ENCODE results near the gene LONP2. TPM values are rescaled to one million over a fixed set of nuclear protein-coding genes. Genes with fewer than 3 reads are reported as not detected.

Gene LONP2
- total RNA-seq, 4 donors from 2014 or later: 37.3 to 52.0 (median 47.0) TPM

- intact Hi-C loops (cut with DNase I; ENCODE audit: low total_unique reads): no loop called here
- 77 to 90% methylated on average over 6 of the region's 6 CpGs for WGBS, 2 donors
- no peak overlapping the region for H3K4me3 ChIP-seq (ENCODE audit: low read depth, poor library complexity, severe bottlenecking)
- no peak for TF ChIP-seq CTCF (IDR thresholded peaks at IDR 0.05)
- TF ChIP-seq POLR2A (IDR thresholded peaks at IDR 0.05): no peak
- DNase-seq (ENCODE audit: low spot score in 2 of 2): no peak
These were observed 28.4 kb upstream of the LONP2 start for GRCh38 chr16:48215738-48216137.

GRCh38 chr16:48217708-48218107 is 26.4 kb upstream of the LONP2 start:
- intact Hi-C loops (cut with DNase I; ENCODE audit: low total_unique reads): no loop called here
- H3K4me3 ChIP-seq (ENCODE audit: low read depth, poor library complexity, severe bottlenecking): no peak overlapping the region
- 71 to 88% methylated on average over 2 of the region's 2 CpGs for WGBS, 2 donors
- DNase-seq (ENCODE audit: low spot score in 2 of 2): no peak
- TF ChIP-seq POLR2A (IDR thresholded peaks at IDR 0.05) (no peak), CTCF (IDR thresholded peaks at IDR 0.05) (no peak)

- intact Hi-C loops (cut with DNase I; ENCODE audit: low total_unique reads): no loop called here
- WGBS, 2 donors: 88 to 90% methylated on average over 3 of the region's 3 CpGs
- TF ChIP-seq POLR2A (IDR thresholded peaks at IDR 0.05) (no peak), CTCF (IDR thresholded peaks at IDR 0.05) (no peak)
- no peak overlapping the region for H3K4me3 ChIP-seq (ENCODE audit: low read depth, poor library complexity, severe bottlenecking)
- no peak for DNase-seq (ENCODE audit: low spot score in 2 of 2)
These were observed 25.6 kb upstream of the LONP2 start for GRCh38 chr16:48218473-48218872.

GRCh38 chr16:48220891-48221290 is 23.2 kb upstream of the LONP2 start:
- TF ChIP-seq POLR2A (IDR thresholded peaks at IDR 0.05): no peak
- TF ChIP-seq CTCF (IDR thresholded peaks at IDR 0.05): no peak
- DNase-seq (ENCODE audit: low spot score in 2 of 2): no peak
- WGBS, 2 donors: 76 to 87% methylated on average over 3 of the region's 3 CpGs
- intact Hi-C loops (cut with DNase I; ENCODE audit: low total_unique reads): no loop called here
- no peak overlapping the region for H3K4me3 ChIP-seq (ENCODE audit: low read depth, poor library complexity, severe bottlenecking)

GRCh38 chr16:48223490-48223889 is 20.6 kb upstream of the LONP2 start:
- no peak overlapping the region for H3K4me3 ChIP-seq (ENCODE audit: low read depth, poor library complexity, severe bottlenecking)
- 91 to 93% methylated on average over 4 of the region's 4 CpGs for WGBS, 2 donors
- no peak for DNase-seq (ENCODE audit: low spot score in 2 of 2)
- intact Hi-C loops (cut with DNase I; ENCODE audit: low total_unique reads): no loop called here
- no peak for TF ChIP-seq CTCF (IDR thresholded peaks at IDR 0.05)
- TF ChIP-seq POLR2A (IDR thresholded peaks at IDR 0.05): no peak

- no peak for DNase-seq (ENCODE audit: low spot score in 2 of 2)
- intact Hi-C loops (cut with DNase I; ENCODE audit: low total_unique reads): no loop called here
- no peak for TF ChIP-seq CTCF (IDR thresholded peaks at IDR 0.05)
- no peak for TF ChIP-seq POLR2A (IDR thresholded peaks at IDR 0.05)
- WGBS, 2 donors: 72 to 74% methylated on average over 5 of the region's 5 CpGs
- H3K4me3 ChIP-seq (ENCODE audit: low read depth, poor library complexity, severe bottlenecking): no peak overlapping the region
These were observed 18.6 kb upstream of the LONP2 start for GRCh38 chr16:48225456-48225855.
